ENCODE results near the gene GOLGA6C.
"Not testable (repeated sequence)": the region's sequence is repeated elsewhere in the genome, so short reads cannot be mapped to it uniquely, and the experiment has no call there.

GOLGA6C gene

GRCh38 chr15:75258034-75258433, at the start of gene GOLGA6C:
Gene GOLGA6C, plus strand, starts transcription at chr15:75258334. Its CDS starts 265 bp downstream, at chr15:75258599.
- DNase-seq (ENCODE audit: extremely low read depth in 1 of 2, low read depth in 1 of 2), result not testable (repeated sequence)

- no peak for DNase-seq (ENCODE audit: extremely low read depth in 1 of 2, low read depth in 1 of 2)
Measured at GRCh38 chr15:75208501-75209288, 49.4 kb upstream of the GOLGA6C start.

- DNase-seq (ENCODE audit: extremely low read depth in 1 of 2, low read depth in 1 of 2), result no peak
Measured at GRCh38 chr15:75209289-75209676, 48.9 kb upstream of the GOLGA6C start.

GRCh38 chr15:75210811-75211230, 47.3 kb upstream of the GOLGA6C start:
- no peak for DNase-seq (ENCODE audit: extremely low read depth in 1 of 2, low read depth in 1 of 2)

GRCh38 chr15:75211436-75212199, 46.5 kb upstream of the GOLGA6C start:
- no peak for DNase-seq (ENCODE audit: extremely low read depth in 1 of 2, low read depth in 1 of 2)

GRCh38 chr15:75212200-75212858, 45.8 kb upstream of the GOLGA6C start:
- DNase-seq (ENCODE audit: extremely low read depth in 1 of 2, low read depth in 1 of 2), result no peak

- DNase-seq (ENCODE audit: extremely low read depth in 1 of 2, low read depth in 1 of 2), result no peak
Measured at GRCh38 chr15:75213212-75213767, 44.8 kb upstream of the GOLGA6C start.

- no peak for DNase-seq (ENCODE audit: extremely low read depth in 1 of 2, low read depth in 1 of 2)
Measured at GRCh38 chr15:75213768-75214221, 44.3 kb upstream of the GOLGA6C start.

GRCh38 chr15:75214293-75215096, 43.6 kb upstream of the GOLGA6C start:
- DNase-seq (ENCODE audit: extremely low read depth in 1 of 2, low read depth in 1 of 2), result no peak

GRCh38 chr15:75215107-75216004, 42.8 kb upstream of the GOLGA6C start:
- no peak for DNase-seq (ENCODE audit: extremely low read depth in 1 of 2, low read depth in 1 of 2)

GRCh38 chr15:75217012-75217411, 41.1 kb upstream of the GOLGA6C start:
- no peak for DNase-seq (ENCODE audit: extremely low read depth in 1 of 2, low read depth in 1 of 2)

- DNase-seq (ENCODE audit: extremely low read depth in 1 of 2, low read depth in 1 of 2), result not testable (repeated sequence)
Measured at GRCh38 chr15:75217574-75217973, 40.6 kb upstream of the GOLGA6C start.

- DNase-seq (ENCODE audit: extremely low read depth in 1 of 2, low read depth in 1 of 2), result not testable (repeated sequence)
Measured at GRCh38 chr15:75219507-75219929, 38.6 kb upstream of the GOLGA6C start.

- no peak for DNase-seq (ENCODE audit: extremely low read depth in 1 of 2, low read depth in 1 of 2)
Measured at GRCh38 chr15:75223688-75224087, 34.4 kb upstream of the GOLGA6C start.

GRCh38 chr15:75224281-75224680, 33.9 kb upstream of the GOLGA6C start:
- no peak for DNase-seq (ENCODE audit: extremely low read depth in 1 of 2, low read depth in 1 of 2)

- not testable (repeated sequence) for DNase-seq (ENCODE audit: extremely low read depth in 1 of 2, low read depth in 1 of 2)
Measured at GRCh38 chr15:75225102-75225836, 32.9 kb upstream of the GOLGA6C start.

- no peak for DNase-seq (ENCODE audit: extremely low read depth in 1 of 2, low read depth in 1 of 2)
Measured at GRCh38 chr15:75225951-75226732, 32.0 kb upstream of the GOLGA6C start.

- DNase-seq (ENCODE audit: extremely low read depth in 1 of 2, low read depth in 1 of 2), result not testable (repeated sequence)
Measured at GRCh38 chr15:75227112-75227511, 31.0 kb upstream of the GOLGA6C start.
